HEK293 (cell line): ENCODE results near the gene MDN1.

ENCODE experiments used
- CTCF ChIA-PET: fragments of 350-600 bp; formaldehyde crosslinking; extraction: SDS; loops from one replicate; lab custom pipeline; 2021; ENCODE audit warnings: antibody characterized with exemption; lab: Yijun Ruan, JAX
- POLR2A ChIA-PET: fragments of 300-600 bp; formaldehyde crosslinking; extraction: SDS; loops from one replicate; lab custom pipeline; 2020; ENCODE audit warnings: antibody characterized with exemption, inconsistent platforms; lab: Yijun Ruan, JAX
- H3K27ac ChIP-seq: fragments of 200-500 bp; sonication (Bioruptor generic); 2 replicates; pipeline ENCODE4 v1.5.1; 2014; ENCODE audit warnings: low read depth, low read length, control low read depth, inconsistent platforms; ENCODE audit errors: extremely low read depth
- H3K36me3 ChIP-seq, 2 experiments: fragments of 200-500 bp in 1 of 2; sonication (Bioruptor generic) in 1 of 2; 1 replicate in 1 of 2; 2 replicates in 1 of 2; pipeline ENCODE4 v1.5.1; 2014 to 2017; ENCODE audit warnings: inconsistent platforms in 2 of 2, low read length in 2 of 2; ENCODE audit not compliant: control insufficient read depth in 2 of 2, insufficient read depth in 1 of 2
- H3K4me1 ChIP-seq: fragments of 200-500 bp; sonication (Bioruptor generic); 2 replicates; pipeline ENCODE4 v1.5.1; 2014; ENCODE audit warnings: mild to moderate bottlenecking, low read length, inconsistent platforms; ENCODE audit not compliant: control insufficient read depth, insufficient read depth
- H3K4me3 ChIP-seq: 2 replicates; pipeline ENCODE4 v1.5.1; 2011; ENCODE audit warnings: low read depth, mild to moderate bottlenecking, control low read depth, low read length, moderate library complexity
- H3K9me3 ChIP-seq: fragments of 200-500 bp; sonication (Bioruptor generic); 2 replicates; pipeline ENCODE4 v1.5.1; 2014; ENCODE audit warnings: low read depth, low read length, inconsistent platforms; ENCODE audit not compliant: control insufficient read depth, insufficient read depth
- ELK4 ChIP-seq: IDR thresholded peaks from 2 replicates; pipeline ENCODE4 v1.6.1; 2011; ENCODE audit warnings: mild to moderate bottlenecking, low read depth, low read length, borderline replicate concordance
- FEZF1 ChIP-seq: fragments of 450-650 bp; formaldehyde crosslinking; IDR thresholded peaks from 2 replicates; pipeline ENCODE4 v1.5.1; 2016; ENCODE audit warnings: missing biosample characterization, missing genetic modification characterization
- GLI4 ChIP-seq: fragments of 450-650 bp; formaldehyde crosslinking; IDR thresholded peaks from 2 replicates; pipeline ENCODE4 v1.5.1; 2016; ENCODE audit warnings: missing biosample characterization, missing genetic modification characterization
- HOXD13 ChIP-seq: sonication (generic); formaldehyde crosslinking; IDR thresholded peaks from 2 replicates; pipeline ENCODE4 v1.8.0; 2022; ENCODE audit warnings: missing genetic modification reagents, borderline replicate concordance
- KLF16 ChIP-seq: fragments of 450-650 bp; formaldehyde crosslinking; IDR thresholded peaks from 2 replicates; pipeline ENCODE4 v1.5.1; 2017; ENCODE audit warnings: missing biosample characterization, missing genetic modification characterization
- KLF17 ChIP-seq: fragments of 450-650 bp; formaldehyde crosslinking; IDR thresholded peaks from 2 replicates; pipeline ENCODE4 v1.5.1; 2016; ENCODE audit warnings: missing biosample characterization, missing genetic modification characterization
- REPIN1 ChIP-seq: fragments of 450-650 bp; formaldehyde crosslinking; IDR thresholded peaks from 2 replicates; pipeline ENCODE4 v1.5.1; 2017; ENCODE audit warnings: missing biosample characterization, missing genetic modification characterization, low read depth
- REST ChIP-seq: fragments of 450-650 bp; formaldehyde crosslinking; IDR thresholded peaks from 2 replicates; pipeline ENCODE4 v1.5.1; 2016; ENCODE audit warnings: missing biosample characterization, missing genetic modification characterization
- ZFHX2 ChIP-seq: fragments of 450-650 bp; formaldehyde crosslinking; conservative IDR thresholded peaks from 2 replicates; pipeline ENCODE4 v1.5.1; 2016; ENCODE audit warnings: missing biosample characterization, missing genetic modification characterization
- ZFP37 ChIP-seq: fragments of 450-650 bp; formaldehyde crosslinking; IDR thresholded peaks from 2 replicates; pipeline ENCODE4 v1.5.1; 2016; ENCODE audit warnings: missing biosample characterization, missing genetic modification characterization
- ZNF138 ChIP-seq: fragments of 450-650 bp; formaldehyde crosslinking; IDR thresholded peaks from 2 replicates; pipeline ENCODE4 v1.5.1; 2016; ENCODE audit warnings: missing biosample characterization, missing genetic modification characterization, borderline replicate concordance
- ZNF169 ChIP-seq: fragments of 450-650 bp; formaldehyde crosslinking; IDR thresholded peaks from 2 replicates; pipeline ENCODE4 v1.5.1; 2016; ENCODE audit warnings: missing biosample characterization, missing genetic modification characterization
- ZNF211 ChIP-seq: fragments of 450-650 bp; formaldehyde crosslinking; IDR thresholded peaks from 2 replicates; pipeline ENCODE4 v1.5.1; 2016; ENCODE audit warnings: low read depth, missing biosample characterization, missing genetic modification characterization
- ZNF311 ChIP-seq: fragments of 450-650 bp; formaldehyde crosslinking; IDR thresholded peaks from 2 replicates; pipeline ENCODE4 v1.5.1; 2017; ENCODE audit warnings: missing biosample characterization, missing genetic modification characterization, borderline replicate concordance
- ZNF354C ChIP-seq: fragments of 450-650 bp; formaldehyde crosslinking; IDR thresholded peaks from 2 replicates; pipeline ENCODE4 v1.5.1; 2016; ENCODE audit warnings: missing biosample characterization, missing genetic modification characterization, low read depth, borderline replicate concordance
- ZNF404 ChIP-seq: fragments of 450-650 bp; formaldehyde crosslinking; IDR thresholded peaks from 2 replicates; pipeline ENCODE4 v1.5.1; 2017; ENCODE audit warnings: missing biosample characterization, missing genetic modification characterization
- ZNF510 ChIP-seq: fragments of 450-650 bp; formaldehyde crosslinking; IDR thresholded peaks from 2 replicates; pipeline ENCODE4 v1.5.1; 2018; ENCODE audit warnings: mild to moderate bottlenecking, missing genetic modification characterization, missing biosample characterization; ENCODE audit not compliant: insufficient replicate concordance
- ZNF514 ChIP-seq: fragments of 450-650 bp; formaldehyde crosslinking; IDR thresholded peaks from 2 replicates; pipeline ENCODE4 v1.5.1; 2016; ENCODE audit warnings: missing biosample characterization, missing genetic modification characterization
- ZNF560 ChIP-seq: fragments of 450-650 bp; formaldehyde crosslinking; IDR thresholded peaks from 2 replicates; pipeline ENCODE4 v1.5.1; 2017; ENCODE audit warnings: missing biosample characterization, missing genetic modification characterization, borderline replicate concordance
- ZNF596 ChIP-seq: fragments of 450-650 bp; IDR thresholded peaks from 2 replicates; pipeline ENCODE4 v1.5.0; 2018; ENCODE audit warnings: missing biosample characterization, mild to moderate bottlenecking, missing genetic modification characterization, moderate library complexity
- ZNF610 ChIP-seq: fragments of 450-650 bp; formaldehyde crosslinking; IDR thresholded peaks from 2 replicates; pipeline ENCODE4 v1.5.1; 2016; ENCODE audit warnings: missing biosample characterization, missing genetic modification characterization, borderline replicate concordance
- ZNF629 ChIP-seq: fragments of 450-650 bp; formaldehyde crosslinking; IDR thresholded peaks from 2 replicates; pipeline ENCODE4 v1.5.1; 2017; ENCODE audit warnings: missing biosample characterization, missing genetic modification characterization
- ZNF664 ChIP-seq: fragments of 450-650 bp; formaldehyde crosslinking; IDR thresholded peaks from 2 replicates; pipeline ENCODE4 v1.5.1; 2016; ENCODE audit warnings: missing biosample characterization, missing genetic modification characterization
- ZNF670 ChIP-seq: fragments of 450-650 bp; formaldehyde crosslinking; IDR thresholded peaks from 2 replicates; pipeline ENCODE4 v1.5.1; 2016; ENCODE audit warnings: missing biosample characterization, missing genetic modification characterization, low read depth
- ZNF704 ChIP-seq: fragments of 450-650 bp; formaldehyde crosslinking; IDR thresholded peaks from 2 replicates; pipeline ENCODE4 v1.5.1; 2016; ENCODE audit warnings: missing biosample characterization, missing genetic modification characterization

The MDN1 gene

GRCh38 chr6:89692256-89692655 is 127.3 kb downstream of the MDN1 start (continued):
- TF ChIP-seq ZNF311 (no peak), REPIN1 (tag by site-specific recombination) (no peak), REST (no peak), ELK4 (no peak), ZNF596 (tag by site-specific recombination) (no peak), GLI4 (tag by site-specific recombination) (no peak), ZNF704 (tag by site-specific recombination) (no peak), ZNF514 (tag by site-specific recombination) (no peak), ZNF629 (tag by site-specific recombination) (no peak), ZNF138 (tag by site-specific recombination) (no peak), ZFP37 (tag by site-specific recombination) (no peak)
- TF ChIP-seq, all 188 proteins: peak for 0

GRCh38 chr6:89690944-89691324 is 128.7 kb downstream of the MDN1 start:
- TF ChIP-seq ZNF664 (tag by site-specific recombination), result no peak
- TF ChIP-seq ZNF510 (tag by site-specific recombination), result no peak
- no peak for TF ChIP-seq ZFHX2 (tag by site-specific recombination)
- no peak for TF ChIP-seq ZNF560
- TF ChIP-seq ZNF610 (tag by site-specific recombination), result no peak
- TF ChIP-seq ZNF211 (tag by site-specific recombination), result no peak
- no peak for TF ChIP-seq KLF17
- no peak for TF ChIP-seq ZNF354C
- TF ChIP-seq KLF16 (tag by site-specific recombination), result no peak
- no peak for TF ChIP-seq FEZF1 (tag by site-specific recombination)
- no peak for TF ChIP-seq ZNF169 (tag by site-specific recombination)
- no peak for TF ChIP-seq HOXD13
- no peak for TF ChIP-seq ZNF404 (tag by site-specific recombination)
- no peak for TF ChIP-seq REST
- TF ChIP-seq ZNF670 (tag by site-specific recombination), result no peak

More at GRCh38 chr6:89690944-89691324, 128.7 kb downstream of the MDN1 start:
- H3K4me1 ChIP-seq, result no peaks in the 10 kb centered on the region
- no peak overlapping the region for H3K4me3 ChIP-seq
- H3K27ac ChIP-seq, result no peak overlapping the region
- no peaks in the 10 kb centered on the region for H3K9me3 ChIP-seq
- peaks cover 12 to 81% of the 10 kb centered on the region in 2 experiments; a peak in 2 of 3 replicates for H3K36me3 ChIP-seq
- ChIA-PET POLR2A (no interaction called here), CTCF (interaction anchor here (0.6 kb wide), 1 partner anchor 35 kb away, joined by 4 read pairs; no protein-coding TSS in a partner anchor)
